HCT116 (cell line): ENCODE results near the gene ABL2. TPM values are rescaled to one million over a fixed set of nuclear protein-coding genes. Genes with fewer than 3 reads are reported as not detected.

ENCODE experiments used
- ATAC-seq: fragments of 200-7000 bp; cut with Tn5 transposase; 2 replicates; pipeline ENCODE4 v1.9.1; 2020; ENCODE audit warnings: mild to moderate bottlenecking, moderate library complexity
- BruUV-seq: library from RNA; stranded (reverse); fragments of 400-500 nt; replicated peaks from 2 replicates; lab custom pipeline; 2021; lab: Mats Ljungman, UMichigan
- CTCF ChIA-PET: fragments of 300-600 bp; sonication (Branson Sonifier 250); formaldehyde crosslinking; loops from one replicate; lab custom pipeline; 2021; ENCODE audit warnings: antibody characterized with exemption; lab: Charles Lee
- POLR2A ChIA-PET: fragments of 300-600, 350-600 bp; sonication (Branson Sonifier 250); formaldehyde crosslinking; loops from one replicate; lab custom pipeline; 2021; ENCODE audit warnings: antibody characterized with exemption; lab: Charles Lee
- RAD21 ChIA-PET, 2 experiments: fragments of 300-600 bp; sonication (Branson Sonifier 250); formaldehyde crosslinking; loops; one replicate each; lab custom pipeline; 2023; ENCODE audit warnings: low total read pairs in 2 of 2; ENCODE audit not compliant: uncharacterized antibody in 2 of 2, unreplicated experiment in 2 of 2, low non-redundant PET in 1 of 2; lab: Charles Lee
- DNase-seq: peaks from one replicate; pipeline ENCODE4 v3.0.0-alpha.2; 2010; ENCODE audit warnings: low read depth, low spot score
- H2AFZ ChIP-seq: fragments of 200-600 bp; shearing (Covaris generic), sonication (generic); 2 replicates; pipeline ENCODE4 v1.6.1; 2017; ENCODE audit warnings: low read depth, mixed run types, mixed read lengths, antibody characterized with exemption, low read length; ENCODE audit not compliant: poor library complexity, severe bottlenecking
- H3K27ac ChIP-seq: 2 replicates; pipeline ENCODE4 v1.5.1; 2012; ENCODE audit warnings: low read depth, low read length
- H3K27me3 ChIP-seq: fragments of 200-600 bp; sonication (generic); 2 replicates; pipeline ENCODE4 v1.6.1; 2016; ENCODE audit warnings: mixed run types, low read length, mixed read lengths; ENCODE audit not compliant: insufficient read depth
- H3K36me3 ChIP-seq, 2 experiments: fragments of 200-500 bp in 1 of 2; fragments of 200-600 bp in 1 of 2; sonication (Bioruptor generic) in 1 of 2; sonication (generic) in 1 of 2; 2 replicates each; pipeline versions ENCODE4 v1.5.1 to v1.6.1; 2014 to 2016; ENCODE audit warnings: low read length in 2 of 2, inconsistent platforms in 1 of 2, mixed read lengths in 1 of 2, mixed run types in 1 of 2; ENCODE audit not compliant: insufficient read depth in 2 of 2, control insufficient read depth in 1 of 2
- H3K4me1 ChIP-seq, 2 experiments: fragments of 200-600 bp in 1 of 2; sonication (generic) in 1 of 2; 2 replicates each; pipeline versions ENCODE4 v1.5.1 to v1.6.1; 2012 to 2017; ENCODE audit warnings: low read length in 2 of 2, inconsistent platforms in 1 of 2, mild to moderate bottlenecking in 1 of 2, mixed read lengths in 1 of 2, mixed run types in 1 of 2, moderate library complexity in 1 of 2; ENCODE audit not compliant: insufficient read depth in 2 of 2, control insufficient read depth in 1 of 2
- H3K4me2 ChIP-seq: fragments of 200-600 bp; sonication (generic); 2 replicates; pipeline ENCODE4 v1.6.1; 2017; ENCODE audit warnings: mixed run types, low read length, mixed read lengths
- H3K4me3 ChIP-seq, 2 experiments: fragments of 200-600 bp in 1 of 2; sonication (generic) in 1 of 2; replicated peaks in 1 of 2; 2 replicates each; pipeline ENCODE4 v1.5.1; 2011 to 2016; ENCODE audit warnings: low read length in 2 of 2, control low read depth in 1 of 2, low read depth in 1 of 2, mild to moderate bottlenecking in 1 of 2, mixed read lengths in 1 of 2, mixed run types in 1 of 2
- H3K79me2 ChIP-seq: fragments of 200-600 bp; sonication (generic); 2 replicates; pipeline ENCODE4 v1.6.1; 2017; ENCODE audit warnings: mild to moderate bottlenecking, mixed run types, low read length, moderate library complexity, mixed read lengths; ENCODE audit not compliant: insufficient read depth
- H3K9ac ChIP-seq: fragments of 200-600 bp; sonication (generic); 2 replicates; pipeline ENCODE4 v1.6.1; 2016; ENCODE audit warnings: low read length, mixed read lengths
- H3K9me2 ChIP-seq: fragments of 200-600 bp; sonication (generic), shearing (Covaris generic); 2 replicates; pipeline ENCODE4 v1.6.1; 2017; ENCODE audit warnings: mixed run types, mild to moderate bottlenecking, moderate library complexity; ENCODE audit not compliant: insufficient read depth
- H3K9me3 ChIP-seq, 2 experiments: fragments of 200-500 bp in 1 of 2; fragments of 200-600 bp in 1 of 2; sonication (Bioruptor generic) in 1 of 2; sonication (generic) in 1 of 2; 2 replicates each; pipeline ENCODE4 v1.6.1; 2014 to 2017; ENCODE audit warnings: low read length in 2 of 2, mixed read lengths in 2 of 2, inconsistent platforms in 1 of 2, low read depth in 1 of 2, mild to moderate bottlenecking in 1 of 2, mixed run types in 1 of 2, moderate library complexity in 1 of 2; ENCODE audit not compliant: control insufficient read depth in 1 of 2, insufficient read depth in 1 of 2
- H4K20me1 ChIP-seq: fragments of 200-600 bp; sonication (generic), shearing (Covaris generic); 2 replicates; pipeline ENCODE4 v1.6.1; 2017; ENCODE audit warnings: mixed run types, mild to moderate bottlenecking, moderate library complexity; ENCODE audit not compliant: insufficient read depth
- ATF3 ChIP-seq: IDR thresholded peaks from 2 replicates; pipeline ENCODE4 v1.6.1; 2012
- CBX3 ChIP-seq: IDR thresholded peaks from 2 replicates; pipeline ENCODE4 v1.6.1; 2012; ENCODE audit warnings: low read depth
- CEBPB ChIP-seq: IDR thresholded peaks from 2 replicates; pipeline ENCODE4 v1.6.1; 2012; ENCODE audit warnings: low read depth
- CTCF ChIP-seq, 3 experiments: fragments of 200-600 bp in 1 of 3; sonication (generic) in 1 of 3; IDR thresholded peaks in 2 of 3; conservative IDR thresholded peaks in 1 of 3; 2 replicates each; pipeline ENCODE4 v1.5.1; 2012 to 2017; ENCODE audit warnings: low read depth in 2 of 3, low read length in 2 of 3, antibody characterized with exemption in 1 of 3, borderline replicate concordance in 1 of 3, control low read depth in 1 of 3, mild to moderate bottlenecking in 1 of 3, mixed read lengths in 1 of 3, mixed run types in 1 of 3, moderate library complexity in 1 of 3; ENCODE audit not compliant: insufficient read depth in 1 of 3
- EGR1 ChIP-seq: IDR thresholded peaks from 2 replicates; pipeline ENCODE4 v1.6.1; 2012; ENCODE audit warnings: low read depth
- ELF1 ChIP-seq: IDR thresholded peaks from 2 replicates; pipeline ENCODE4 v1.6.1; 2012; ENCODE audit warnings: low read depth, borderline replicate concordance
- EZH2 ChIP-seq: fragments of 200-600 bp; sonication (generic); IDR thresholded peaks from 2 replicates; pipeline ENCODE4 v1.6.1; 2017; ENCODE audit warnings: antibody characterized with exemption, mixed run types
- FOSL1 ChIP-seq: IDR thresholded peaks from 2 replicates; pipeline ENCODE4 v1.6.1; 2012; ENCODE audit warnings: low read depth
- JUND ChIP-seq: IDR thresholded peaks from 2 replicates; pipeline ENCODE4 v1.6.1; 2012
- POLR2A ChIP-seq: IDR thresholded peaks from 2 replicates; pipeline ENCODE4 v1.7.0; 2011; ENCODE audit warnings: borderline replicate concordance; ENCODE audit not compliant: insufficient read depth, insufficient read length; ENCODE audit errors: extremely low read depth
- POLR2AphosphoS5 ChIP-seq: IDR thresholded peaks from 2 replicates; pipeline ENCODE4 v1.6.1; 2011; ENCODE audit warnings: mild to moderate bottlenecking, low read depth, low read length, moderate library complexity
- RAD21 ChIP-seq: IDR thresholded peaks from 2 replicates; pipeline ENCODE4 v1.6.1; 2012; ENCODE audit warnings: low read depth, mild to moderate bottlenecking
- SIN3A ChIP-seq: IDR thresholded peaks from 2 replicates; pipeline ENCODE4 v1.6.1; 2012; ENCODE audit warnings: low read depth
- SP1 ChIP-seq: IDR thresholded peaks from 2 replicates; pipeline ENCODE4 v1.6.1; 2012; ENCODE audit warnings: low read depth
- SRF ChIP-seq: IDR thresholded peaks from 2 replicates; pipeline ENCODE4 v1.6.1; 2012; ENCODE audit warnings: low read depth
- TCF7L2 ChIP-seq: IDR thresholded peaks from 2 replicates; pipeline ENCODE4 v1.7.0; 2011; ENCODE audit warnings: borderline replicate concordance, inconsistent platforms; ENCODE audit not compliant: insufficient read depth, insufficient read length; ENCODE audit errors: extremely low read depth
- YY1 ChIP-seq: IDR thresholded peaks from 2 replicates; pipeline ENCODE4 v1.6.1; 2011; ENCODE audit warnings: low read length, low read depth, moderate library complexity, mild to moderate bottlenecking; ENCODE audit not compliant: insufficient replicate concordance; ENCODE audit errors: extremely low read depth
- ZFX ChIP-seq: fragments of 450-650 bp; IDR thresholded peaks from 2 replicates; pipeline ENCODE4 v1.6.1; 2017
- ZNF274 ChIP-seq: fragments of 200-500 bp; sonication (Bioruptor generic); IDR thresholded peaks from 2 replicates; pipeline ENCODE4 v1.6.1; 2014; ENCODE audit warnings: mild to moderate bottlenecking, low read depth, low read length, inconsistent platforms
- intact Hi-C: fragments of 100-400 bp; cut with micrococcal nuclease; formaldehyde crosslinking; loops from 2 replicates; pipeline ENCODE4 v1.10.0; 2022
- total RNA-seq: library from RNA; stranded (reverse); gene quantifications from one replicate; pipeline ENCODE4 v1.2.1, GENCODE V29; 2021; ENCODE audit not compliant: unreplicated experiment
- TF ChIP-seq, protein P1 (sequence below): IDR thresholded peaks from 2 replicates; pipeline ENCODE4 v1.6.1; 2012; ENCODE audit warnings: low read depth

ABL2 gene
- total RNA-seq, 1 experiment from 2014 or later, result 22.9 TPM

DNA sequence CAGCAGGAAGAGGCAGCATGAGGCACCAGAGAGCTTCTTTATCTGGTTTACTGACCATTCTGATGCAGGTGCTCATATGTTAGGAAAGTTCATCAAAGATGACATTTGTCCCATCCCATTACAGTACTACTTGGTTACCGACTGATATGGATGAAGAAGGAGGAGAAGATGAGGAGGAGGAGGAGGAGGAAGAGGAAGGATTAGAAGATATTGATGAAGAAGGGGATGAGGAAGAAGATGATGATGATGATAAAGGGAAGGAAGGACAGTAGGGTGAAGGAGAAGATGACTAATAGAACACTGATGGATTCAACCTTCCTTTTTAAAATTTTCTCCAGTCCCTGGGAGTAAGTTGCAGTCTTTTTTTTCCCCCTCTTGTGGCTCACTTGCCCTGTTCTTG is 45.1 kb downstream of the ABL2 start:
- no TSS peak for BruUV-seq
- CTCF ChIA-PET, result no interaction called here
- H3K27me3 ChIP-seq, result no peaks in the 10 kb centered on the region
- no peak for DNase-seq
- intact Hi-C loops, result no loop called here
- H3K9ac ChIP-seq, result no peak overlapping the region
- H3K9me3 ChIP-seq, result no peaks in the 10 kb centered on the region
- H3K4me1 ChIP-seq, result no peaks in the 10 kb centered on the region
- peaks cover 41% of the 10 kb centered on the region for H3K79me2 ChIP-seq
- no peak for ATAC-seq
- H4K20me1 ChIP-seq, result no peaks in the 10 kb centered on the region
- no peak overlapping the region for H2AFZ ChIP-seq
- H3K4me3 ChIP-seq, result no peak overlapping the region
- no peaks in the 10 kb centered on the region for H3K36me3 ChIP-seq
- TF ChIP-seq EGR1 (no peak), ELF1 (no peak), RAD21 (no peak), ZFX (no peak), SRF (no peak), CEBPB (no peak), EZH2 (no peak), JUND (no peak), POLR2AphosphoS5 (no peak), ATF3 (no peak), CTCF (IDR thresholded peaks at IDR 0.05 in 2 of 3, conservative IDR thresholded peaks at IDR 0.05 in 1 of 3; ENCODE audit: borderline replicate concordance in 1 of 3, insufficient read depth in 1 of 3, low read depth in 2 of 3, low read length in 2 of 3) (no peak), CBX3 (no peak), SP1 (no peak), FOSL1 (no peak), SIN3A (no peak), TCF7L2 (no peak), POLR2A (no peak), YY1 (no peak), ZNF274 (no peak)
- TF ChIP-seq, protein P1, sequence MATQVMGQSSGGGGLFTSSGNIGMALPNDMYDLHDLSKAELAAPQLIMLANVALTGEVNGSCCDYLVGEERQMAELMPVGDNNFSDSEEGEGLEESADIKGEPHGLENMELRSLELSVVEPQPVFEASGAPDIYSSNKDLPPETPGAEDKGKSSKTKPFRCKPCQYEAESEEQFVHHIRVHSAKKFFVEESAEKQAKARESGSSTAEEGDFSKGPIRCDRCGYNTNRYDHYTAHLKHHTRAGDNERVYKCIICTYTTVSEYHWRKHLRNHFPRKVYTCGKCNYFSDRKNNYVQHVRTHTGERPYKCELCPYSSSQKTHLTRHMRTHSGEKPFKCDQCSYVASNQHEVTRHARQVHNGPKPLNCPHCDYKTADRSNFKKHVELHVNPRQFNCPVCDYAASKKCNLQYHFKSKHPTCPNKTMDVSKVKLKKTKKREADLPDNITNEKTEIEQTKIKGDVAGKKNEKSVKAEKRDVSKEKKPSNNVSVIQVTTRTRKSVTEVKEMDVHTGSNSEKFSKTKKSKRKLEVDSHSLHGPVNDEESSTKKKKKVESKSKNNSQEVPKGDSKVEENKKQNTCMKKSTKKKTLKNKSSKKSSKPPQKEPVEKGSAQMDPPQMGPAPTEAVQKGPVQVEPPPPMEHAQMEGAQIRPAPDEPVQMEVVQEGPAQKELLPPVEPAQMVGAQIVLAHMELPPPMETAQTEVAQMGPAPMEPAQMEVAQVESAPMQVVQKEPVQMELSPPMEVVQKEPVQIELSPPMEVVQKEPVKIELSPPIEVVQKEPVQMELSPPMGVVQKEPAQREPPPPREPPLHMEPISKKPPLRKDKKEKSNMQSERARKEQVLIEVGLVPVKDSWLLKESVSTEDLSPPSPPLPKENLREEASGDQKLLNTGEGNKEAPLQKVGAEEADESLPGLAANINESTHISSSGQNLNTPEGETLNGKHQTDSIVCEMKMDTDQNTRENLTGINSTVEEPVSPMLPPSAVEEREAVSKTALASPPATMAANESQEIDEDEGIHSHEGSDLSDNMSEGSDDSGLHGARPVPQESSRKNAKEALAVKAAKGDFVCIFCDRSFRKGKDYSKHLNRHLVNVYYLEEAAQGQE, result no peak
- H3K27ac ChIP-seq, result no peak overlapping the region
- H3K4me2 ChIP-seq, result no peak overlapping the region
- RAD21 ChIA-PET, result no interaction called here
- H3K9me2 ChIP-seq, result 0 out of 2 replicates have a peak, but pooled peaks cover 4% of the 10 kb centered on the region
- POLR2A ChIA-PET, result no interaction called here
